GM12801 (cell line): Measurements from ENCODE around the gene TMEM79.

Experiments used
- TF ChIP-seq, protein P1 (sequence below): IDR thresholded peaks from one replicate; pipeline ENCODE4 v1.5.1; 2011; ENCODE audit warnings: control low read depth; ENCODE audit not compliant: insufficient read length; ENCODE audit errors: extremely low read depth

TMEM79 gene

DNA sequence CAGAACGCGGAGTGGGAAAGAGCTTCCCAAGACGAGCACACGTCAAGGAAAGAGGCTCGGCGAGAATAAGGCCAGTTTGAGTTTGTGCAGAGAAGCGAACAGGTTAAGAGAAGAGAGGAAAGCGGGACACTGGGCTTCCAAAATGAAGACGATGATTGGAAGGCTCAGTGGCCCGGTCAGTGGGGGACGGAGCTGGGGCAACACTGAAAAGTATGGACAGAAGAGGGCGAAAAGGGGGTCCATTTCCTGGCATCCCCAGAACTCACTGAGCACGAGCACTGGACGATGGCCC, 53.7 kb downstream of the TMEM79 start:
- TF ChIP-seq, protein P1, sequence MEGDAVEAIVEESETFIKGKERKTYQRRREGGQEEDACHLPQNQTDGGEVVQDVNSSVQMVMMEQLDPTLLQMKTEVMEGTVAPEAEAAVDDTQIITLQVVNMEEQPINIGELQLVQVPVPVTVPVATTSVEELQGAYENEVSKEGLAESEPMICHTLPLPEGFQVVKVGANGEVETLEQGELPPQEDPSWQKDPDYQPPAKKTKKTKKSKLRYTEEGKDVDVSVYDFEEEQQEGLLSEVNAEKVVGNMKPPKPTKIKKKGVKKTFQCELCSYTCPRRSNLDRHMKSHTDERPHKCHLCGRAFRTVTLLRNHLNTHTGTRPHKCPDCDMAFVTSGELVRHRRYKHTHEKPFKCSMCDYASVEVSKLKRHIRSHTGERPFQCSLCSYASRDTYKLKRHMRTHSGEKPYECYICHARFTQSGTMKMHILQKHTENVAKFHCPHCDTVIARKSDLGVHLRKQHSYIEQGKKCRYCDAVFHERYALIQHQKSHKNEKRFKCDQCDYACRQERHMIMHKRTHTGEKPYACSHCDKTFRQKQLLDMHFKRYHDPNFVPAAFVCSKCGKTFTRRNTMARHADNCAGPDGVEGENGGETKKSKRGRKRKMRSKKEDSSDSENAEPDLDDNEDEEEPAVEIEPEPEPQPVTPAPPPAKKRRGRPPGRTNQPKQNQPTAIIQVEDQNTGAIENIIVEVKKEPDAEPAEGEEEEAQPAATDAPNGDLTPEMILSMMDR = no peak

DNA sequence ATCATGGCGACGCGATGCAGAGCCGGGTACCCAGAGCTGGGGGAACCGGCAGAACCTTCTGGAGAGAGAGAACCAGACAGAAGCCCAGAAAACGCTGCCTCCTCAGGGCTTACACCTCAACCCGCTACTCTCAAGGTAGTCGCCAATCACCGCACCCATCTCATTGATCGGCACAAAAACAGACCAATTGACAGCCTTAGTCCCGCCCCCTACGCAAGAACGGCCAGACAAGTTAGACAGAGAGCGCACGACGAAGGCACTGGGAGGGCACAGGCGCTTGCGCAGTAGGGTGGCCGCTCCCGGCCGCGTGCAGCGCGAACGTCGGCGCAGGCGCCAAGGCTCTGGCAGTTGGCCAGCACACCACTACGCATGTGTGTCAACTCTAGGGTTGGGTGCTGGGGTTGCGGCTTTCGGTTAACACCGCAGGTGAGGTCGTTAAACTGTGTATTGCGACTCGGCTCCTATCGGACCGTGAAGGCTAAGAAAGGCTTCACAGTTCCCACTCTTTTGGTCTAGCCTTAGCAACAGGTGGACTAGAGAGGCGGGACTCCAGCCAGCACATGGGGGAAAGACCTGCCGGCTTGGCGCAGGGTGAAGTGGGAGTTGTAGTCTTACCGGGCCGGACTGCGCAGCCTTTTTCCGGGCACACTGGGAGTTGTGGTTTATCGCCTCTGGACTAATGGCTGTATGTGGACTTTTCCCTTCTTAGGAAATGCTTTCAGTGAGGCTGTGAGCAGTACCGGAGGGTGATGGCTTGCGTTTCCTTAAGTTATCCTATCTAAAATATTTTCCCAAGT, 54.3 kb downstream of the TMEM79 start, which contains the start of the genes CCT3 and TSACC:
Gene CCT3 (minus strand): TSS at position 113 of the 797 bp plus-strand sequence. CDS start 108 bp downstream, at position 5.
Gene TSACC (plus strand): TSS at position 347 of the 797 bp plus-strand sequence. CDS start 1,232 bp downstream, outside the sequence.
- TF ChIP-seq, protein P1 = no peak
